ENCODE results near the gene CCZ1B.
"Not testable (repeated sequence)": the region's sequence is repeated elsewhere in the genome, so short reads cannot be mapped to it uniquely, and the experiment has no call there.

DNA sequence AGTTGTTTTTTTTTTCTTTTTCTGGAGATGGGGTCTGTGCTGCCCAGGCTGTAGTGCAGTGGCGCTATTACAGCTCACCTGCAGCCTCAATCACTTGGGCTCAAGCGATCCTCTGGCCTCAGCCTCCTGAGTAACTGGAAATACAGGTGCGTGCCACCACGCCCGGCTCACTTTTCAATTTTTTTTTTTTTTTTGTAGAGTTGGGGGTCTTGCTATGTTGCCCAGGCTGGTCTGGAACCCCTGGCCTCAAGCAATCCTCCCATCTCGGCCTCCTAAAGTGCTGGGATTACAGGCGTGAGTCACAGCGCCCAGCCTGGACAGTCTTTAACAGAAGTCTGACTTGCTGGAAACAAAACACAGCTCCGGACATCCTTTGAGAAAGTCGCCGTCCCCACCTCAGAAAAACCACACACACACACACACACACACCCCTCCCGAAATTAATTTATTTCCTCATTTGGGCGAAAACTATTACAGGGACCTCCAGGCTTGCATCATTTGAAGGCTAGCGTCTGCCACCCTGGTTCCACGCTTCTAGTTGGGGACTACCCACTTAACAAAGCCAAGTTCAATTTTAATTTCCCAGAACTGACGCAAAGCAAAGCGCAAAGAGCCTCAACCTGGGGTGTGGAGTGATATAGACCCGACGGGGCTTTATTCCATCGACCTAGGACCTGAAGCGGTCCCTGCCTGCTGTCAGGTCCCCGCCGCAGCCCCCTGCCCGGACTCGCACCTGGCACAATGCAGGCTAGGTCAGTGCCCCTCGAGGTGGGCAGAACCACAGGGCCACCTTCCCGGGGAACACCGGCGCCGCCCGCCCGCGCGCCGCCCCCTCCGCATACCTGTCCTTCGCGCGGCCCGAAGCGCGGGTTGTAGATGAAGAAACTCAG lies 594 bp downstream of the CCZ1B start:
- not testable (repeated sequence) for TF ChIP-seq POLR2AphosphoS5 (IDR thresholded peaks at IDR 0.05; ENCODE audit: borderline replicate concordance, low read depth, low read length); EZH2 (IDR thresholded peaks at IDR 0.05)

Measured in SK-N-MC (cell line).